ENCODE measurements around the gene TSPAN18. TPM values are rescaled to one million over a fixed set of nuclear protein-coding genes. Genes with fewer than 3 reads are reported as not detected.
"Not testable (repeated sequence)": the region's sequence is repeated elsewhere in the genome, so short reads cannot be mapped to it uniquely, and the experiment has no call there.

TSPAN18 gene
- total RNA-seq, 4 donors from 2014 or later = 2.2 to 18.1 (median 3.4) TPM

DNA sequence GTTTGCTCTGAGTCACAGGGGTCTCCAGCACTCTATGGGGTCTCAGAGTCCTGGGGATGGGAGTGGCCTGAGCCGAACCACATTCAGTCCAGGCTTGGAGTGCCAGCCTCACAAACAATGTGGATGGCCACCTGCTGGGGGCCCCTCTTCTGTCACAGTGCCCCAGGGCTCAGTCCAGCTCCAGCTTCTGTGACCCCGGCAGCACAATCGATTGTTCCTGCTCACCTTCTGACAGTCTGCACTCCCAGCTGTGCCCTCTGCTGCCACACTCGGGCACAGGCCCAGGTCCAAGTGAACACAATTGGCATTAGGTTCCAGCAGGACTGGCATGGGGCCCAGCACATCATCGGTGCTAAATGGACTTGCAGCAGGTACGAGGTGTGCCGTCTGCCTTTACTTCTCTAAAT is 139.1 kb downstream of the TSPAN18 start:
- ATAC-seq (ENCODE audit: low FRiP score) (no peak), DNase-seq (ENCODE audit: low spot score) (no peak)
- TF ChIP-seq, protein P1, sequence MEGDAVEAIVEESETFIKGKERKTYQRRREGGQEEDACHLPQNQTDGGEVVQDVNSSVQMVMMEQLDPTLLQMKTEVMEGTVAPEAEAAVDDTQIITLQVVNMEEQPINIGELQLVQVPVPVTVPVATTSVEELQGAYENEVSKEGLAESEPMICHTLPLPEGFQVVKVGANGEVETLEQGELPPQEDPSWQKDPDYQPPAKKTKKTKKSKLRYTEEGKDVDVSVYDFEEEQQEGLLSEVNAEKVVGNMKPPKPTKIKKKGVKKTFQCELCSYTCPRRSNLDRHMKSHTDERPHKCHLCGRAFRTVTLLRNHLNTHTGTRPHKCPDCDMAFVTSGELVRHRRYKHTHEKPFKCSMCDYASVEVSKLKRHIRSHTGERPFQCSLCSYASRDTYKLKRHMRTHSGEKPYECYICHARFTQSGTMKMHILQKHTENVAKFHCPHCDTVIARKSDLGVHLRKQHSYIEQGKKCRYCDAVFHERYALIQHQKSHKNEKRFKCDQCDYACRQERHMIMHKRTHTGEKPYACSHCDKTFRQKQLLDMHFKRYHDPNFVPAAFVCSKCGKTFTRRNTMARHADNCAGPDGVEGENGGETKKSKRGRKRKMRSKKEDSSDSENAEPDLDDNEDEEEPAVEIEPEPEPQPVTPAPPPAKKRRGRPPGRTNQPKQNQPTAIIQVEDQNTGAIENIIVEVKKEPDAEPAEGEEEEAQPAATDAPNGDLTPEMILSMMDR (IDR thresholded peaks at IDR 0.05) = no peak

DNA sequence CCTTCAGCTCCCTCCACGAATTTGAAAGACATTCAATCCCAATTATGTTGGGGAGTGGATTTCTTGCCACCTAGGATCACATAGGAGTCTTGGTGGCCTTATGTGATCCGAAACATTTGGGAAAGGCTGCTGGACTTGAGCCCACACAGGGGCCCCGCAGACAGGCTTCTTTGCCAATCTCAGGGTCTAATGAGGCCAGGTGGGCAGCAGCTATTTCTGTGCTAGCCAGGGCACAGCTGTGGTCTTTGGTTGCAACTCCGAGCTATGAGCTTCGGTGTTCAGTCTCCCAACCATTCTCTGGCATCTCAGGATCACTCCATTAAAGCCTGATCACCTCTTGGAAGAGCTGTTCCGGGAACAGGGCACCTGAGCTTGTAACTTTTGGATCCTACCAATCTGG is 139.5 kb downstream of the TSPAN18 start:
- DNase-seq (ENCODE audit: low spot score) (no peak), ATAC-seq (ENCODE audit: low FRiP score) (no peak)
- TF ChIP-seq, protein P1 (IDR thresholded peaks at IDR 0.05) = no peak

DNA sequence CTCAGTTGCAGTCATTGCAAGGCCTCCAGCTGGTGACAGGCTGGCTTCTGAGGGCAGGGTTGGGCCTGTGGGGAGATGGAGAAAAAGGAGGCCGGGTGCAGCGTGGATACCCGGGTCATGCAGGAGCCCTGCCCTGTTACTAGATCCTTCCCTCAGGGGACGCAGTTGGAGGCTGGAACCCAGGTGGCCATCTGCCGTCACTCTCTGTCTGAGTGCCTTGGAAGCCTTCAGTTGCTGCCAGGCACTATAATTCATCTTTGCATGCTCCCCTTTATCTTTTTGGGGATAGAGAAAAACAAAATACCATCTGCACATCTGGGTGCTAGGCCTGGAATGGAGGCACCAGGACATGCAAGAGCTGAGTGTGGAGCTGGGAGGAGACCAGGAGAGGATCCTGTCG is 141.3 kb downstream of the TSPAN18 start:
- TF ChIP-seq, protein P1 (IDR thresholded peaks at IDR 0.05) = no peak
- ATAC-seq (ENCODE audit: low FRiP score) (no peak), DNase-seq (ENCODE audit: low spot score) (no peak)

DNA sequence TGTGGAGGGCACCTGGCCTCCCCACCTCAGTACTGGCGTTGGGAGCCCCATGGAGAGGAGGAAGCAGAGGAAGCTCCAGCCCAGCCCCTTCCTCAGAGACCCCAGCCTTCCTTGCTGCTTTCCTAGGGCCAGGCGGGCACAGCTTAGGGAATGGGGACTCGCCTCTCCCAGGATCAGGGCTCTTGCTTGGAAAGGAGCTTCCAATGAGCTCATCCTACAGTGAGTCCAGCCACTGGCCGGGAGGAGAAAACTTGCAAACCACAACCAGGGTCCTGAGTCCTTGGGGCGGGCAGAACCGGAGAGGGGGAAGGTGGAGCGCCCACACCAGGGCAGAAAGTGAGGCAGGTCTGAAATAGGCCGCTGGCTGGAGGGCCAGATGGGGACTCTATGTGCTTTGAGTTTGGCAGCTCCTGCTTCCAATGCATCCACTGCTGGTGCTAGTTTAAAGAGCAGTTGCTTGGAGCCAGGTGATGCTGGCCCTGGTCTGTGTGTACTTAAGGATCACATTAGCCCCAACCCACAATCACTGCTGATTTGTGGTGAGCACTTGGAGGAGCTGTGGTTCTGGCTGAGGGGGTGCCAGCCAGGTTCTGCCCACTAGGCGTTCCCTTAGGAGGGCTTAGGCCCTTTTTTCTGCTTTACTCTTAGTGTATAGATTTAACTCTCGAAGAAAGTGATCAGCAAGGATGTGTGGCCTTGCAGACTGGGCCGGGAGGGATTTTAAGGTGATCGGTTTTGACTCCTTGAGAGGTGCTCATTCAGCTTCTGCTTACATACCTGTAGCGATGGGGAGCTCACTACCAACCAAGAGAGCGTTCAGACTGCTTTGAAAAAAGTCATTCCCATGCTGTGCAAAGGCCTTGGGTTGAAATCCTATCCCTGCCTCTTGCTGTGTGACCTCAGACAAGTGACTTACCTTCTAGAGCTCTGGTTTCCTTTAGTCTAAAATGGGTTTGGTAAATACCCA is 142.0 kb downstream of the TSPAN18 start:
- DNase-seq (ENCODE audit: low spot score) (no peak), ATAC-seq (ENCODE audit: low FRiP score) (no peak)
- TF ChIP-seq, protein P1 (IDR thresholded peaks at IDR 0.05) = no peak

DNA sequence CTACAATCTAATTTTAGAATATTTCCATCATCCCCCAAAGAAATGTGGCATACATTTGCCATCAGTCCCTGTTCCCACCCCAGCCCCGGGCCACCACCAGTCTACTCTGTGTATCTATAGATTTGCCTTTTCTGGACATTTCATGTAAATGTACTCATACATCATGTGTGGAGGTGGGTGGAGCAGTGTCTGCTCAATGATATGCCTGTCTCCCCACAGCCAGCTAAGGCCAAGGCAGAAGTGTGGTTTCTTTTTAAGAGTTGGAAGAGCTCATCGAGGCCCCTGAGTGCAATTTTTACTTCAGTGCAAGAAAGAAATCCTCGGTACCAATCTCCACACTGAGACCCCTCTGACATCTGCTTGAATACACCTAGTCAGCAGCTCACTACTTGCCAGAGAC is 143.4 kb downstream of the TSPAN18 start:
- no peak for DNase-seq (ENCODE audit: low spot score)
- no peak for ATAC-seq (ENCODE audit: low FRiP score)
- TF ChIP-seq, protein P1 (IDR thresholded peaks at IDR 0.05) = no peak

DNA sequence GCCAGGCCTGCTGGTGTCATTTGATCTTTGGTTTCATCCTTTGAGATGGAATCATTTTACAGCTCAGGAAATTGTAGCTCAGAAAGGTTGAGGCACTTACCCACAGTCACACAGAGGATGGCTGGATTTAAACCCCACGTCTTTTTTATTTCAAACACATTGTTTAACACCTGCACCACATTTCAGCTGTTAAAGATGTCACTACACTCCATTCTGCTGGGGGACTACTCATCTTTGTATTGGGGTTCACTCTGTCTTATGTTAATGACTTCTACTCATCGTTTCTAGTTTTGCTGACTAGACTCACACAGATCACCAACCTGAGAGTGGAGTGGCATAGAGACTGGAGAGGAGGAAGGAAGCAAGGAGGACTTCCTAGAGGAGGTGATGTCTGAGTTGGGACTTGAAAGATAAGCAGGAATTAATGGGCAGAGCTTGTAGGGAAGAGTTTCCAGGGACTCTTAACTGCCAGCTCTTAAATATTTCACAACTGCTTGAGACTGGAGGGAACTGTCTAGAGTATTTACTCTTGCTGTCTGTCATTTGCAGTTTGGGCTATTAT is 143.9 kb downstream of the TSPAN18 start:
- DNase-seq (ENCODE audit: low spot score) = no peak
- TF ChIP-seq, protein P1 (IDR thresholded peaks at IDR 0.05) = no peak
- no peak for ATAC-seq (ENCODE audit: low FRiP score)

DNA sequence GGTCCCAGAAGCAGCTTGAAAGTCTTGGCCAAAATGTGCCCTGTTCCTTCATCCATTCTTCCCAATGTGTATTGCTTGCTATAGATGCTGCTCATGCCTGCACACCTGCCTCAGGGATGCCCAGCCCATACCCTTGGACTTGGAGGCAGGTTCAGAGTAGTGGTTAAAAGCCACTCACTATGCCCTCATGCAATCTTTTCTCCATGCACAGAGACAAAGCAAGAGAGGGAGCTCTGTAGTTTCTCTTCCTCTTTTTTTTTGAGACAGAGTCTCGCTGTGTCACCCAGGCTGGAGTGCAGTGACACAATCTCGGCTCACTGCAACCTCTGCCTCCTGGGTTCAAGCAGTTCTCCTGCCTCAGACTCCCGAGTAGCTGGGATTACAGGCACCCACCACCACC is 144.9 kb downstream of the TSPAN18 start:
- not testable (repeated sequence) for ATAC-seq (ENCODE audit: low FRiP score); DNase-seq (ENCODE audit: low spot score)

Data from omental fat pad (tissue), 4 donors.